NCI-H128 (cell line): ENCODE results near the gene HIGD2B.
"Not testable (repeated sequence)": the region's sequence is repeated elsewhere in the genome, so short reads cannot be mapped to it uniquely, and the experiment has no call there.

Experiments
- DNase-seq: peaks from one replicate; lab custom pipeline; 2025; ENCODE audit not compliant: unreplicated experiment; lab: John Stamatoyannopoulos, UW

HIGD2B gene

DNA sequence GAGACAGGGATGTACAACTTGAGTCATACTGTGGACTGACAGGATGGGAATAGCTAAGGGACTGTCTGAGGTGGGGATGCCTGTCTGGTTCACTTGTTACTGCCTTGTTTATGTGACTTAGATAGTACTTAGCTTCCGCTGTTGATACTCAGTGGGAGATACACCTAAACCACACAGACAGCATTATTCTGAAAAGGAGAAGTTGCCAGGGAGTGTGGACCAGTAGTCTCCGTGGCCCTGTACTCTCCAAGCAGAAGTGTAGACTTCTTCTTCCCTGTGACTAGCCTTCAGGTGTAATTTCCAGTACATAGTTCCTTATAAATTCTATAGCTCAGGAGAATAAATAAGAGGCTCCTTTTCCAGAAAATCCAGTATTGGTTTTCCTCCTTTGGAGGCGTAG lies 5.1 kb downstream of the HIGD2B start:
- DNase-seq: no peak

DNA sequence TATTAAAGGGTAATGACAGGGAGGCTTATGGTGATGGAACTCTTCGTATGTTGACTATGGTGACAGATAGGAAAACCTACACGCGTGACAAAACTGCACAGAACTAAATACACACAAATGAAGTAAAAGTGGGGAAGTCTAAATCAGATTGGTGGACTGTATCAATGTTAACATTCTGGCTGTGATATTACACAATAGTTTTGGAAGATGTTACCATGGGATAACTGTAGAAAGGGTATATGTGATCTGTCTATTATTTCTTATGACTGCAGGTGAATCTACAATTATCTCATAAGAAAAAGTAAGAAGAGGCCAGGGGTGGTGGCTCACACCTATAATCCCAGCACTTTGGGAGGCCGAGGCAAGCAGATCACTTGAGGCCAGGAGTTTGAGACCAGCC lies 9.1 kb downstream of the HIGD2B start:
- no peak for DNase-seq

DNA sequence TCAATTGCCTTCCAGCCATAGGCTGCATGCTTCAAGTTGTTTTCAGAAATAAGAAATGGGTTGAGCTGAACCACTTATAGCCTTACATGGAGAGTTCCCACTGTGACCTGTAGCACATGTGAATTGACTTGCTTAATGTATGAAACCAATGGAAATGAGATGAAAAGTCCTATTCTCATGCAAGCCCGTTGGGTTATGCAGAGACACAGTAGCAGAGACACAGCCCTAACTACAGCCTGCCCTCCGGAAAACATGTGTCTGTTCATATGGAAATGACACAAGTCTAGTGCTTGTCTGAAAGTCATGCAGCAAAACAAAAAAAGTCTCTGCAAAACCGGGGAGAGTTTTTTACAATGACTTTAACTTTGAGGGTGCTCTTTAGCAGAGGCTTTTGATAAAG lies 14.5 kb downstream of the HIGD2B start:
- no peak for DNase-seq

DNA sequence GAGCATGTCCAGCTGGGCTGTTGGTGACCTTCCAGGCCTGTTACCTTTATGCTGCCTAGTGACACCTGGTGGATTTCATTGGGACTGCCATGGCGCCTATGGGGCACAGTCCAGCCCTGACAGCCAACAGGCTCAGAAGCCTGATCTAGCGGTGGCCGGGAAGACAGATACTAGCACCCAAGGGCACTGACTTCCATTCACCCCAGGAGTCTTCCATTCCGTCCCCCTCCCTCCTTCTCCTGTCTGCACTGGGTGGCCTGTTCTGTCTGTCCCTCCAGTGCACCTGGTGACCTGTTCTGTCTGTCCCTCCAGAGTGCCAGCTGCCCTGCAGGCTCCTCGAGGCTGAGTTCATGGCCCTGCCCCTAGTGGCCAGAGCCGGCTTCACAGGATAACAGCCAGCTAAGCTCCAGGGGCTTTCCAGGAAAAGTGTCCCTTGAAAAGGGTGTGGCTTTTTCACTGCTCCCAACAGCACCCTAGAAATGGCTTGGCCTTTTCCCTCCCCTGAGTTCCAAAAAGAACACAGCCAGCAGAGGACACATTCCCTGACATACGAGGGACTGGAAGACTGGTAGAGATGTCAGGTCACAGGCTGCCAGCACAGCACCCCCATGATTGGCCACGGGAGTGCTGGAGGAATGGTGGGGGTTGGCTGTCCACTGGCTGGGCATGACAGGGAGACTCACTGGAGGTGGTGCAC lies 15.2 kb downstream of the HIGD2B start:
- not testable (repeated sequence) for DNase-seq

- DNase-seq: not testable (repeated sequence)
These were observed 16.2 kb downstream of the HIGD2B start for GRCh38 chr15:72669803-72670202.

DNA sequence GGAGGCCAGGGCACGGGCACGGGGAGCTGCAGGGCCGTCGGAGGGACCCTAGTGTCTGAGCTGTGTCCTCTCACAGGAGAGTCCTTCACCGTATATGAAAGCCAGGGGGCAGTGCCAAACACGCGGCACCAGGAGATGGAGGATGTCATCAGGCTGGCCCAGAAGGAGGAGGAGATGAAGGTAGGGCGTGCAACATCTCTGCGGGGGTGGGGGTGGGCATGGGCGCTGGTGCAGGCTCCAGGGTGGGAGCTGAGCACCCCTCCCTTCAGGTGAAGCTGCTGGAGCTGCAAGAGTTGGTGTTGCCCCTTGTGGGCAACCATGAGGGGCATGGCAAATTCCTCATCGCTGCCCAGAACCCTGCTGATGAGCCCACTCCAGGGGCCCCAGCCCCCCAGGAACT lies 20.3 kb downstream of the HIGD2B start:
- DNase-seq: not testable (repeated sequence)

- DNase-seq: not testable (repeated sequence)
These were observed 22.1 kb downstream of the HIGD2B start for GRCh38 chr15:72663931-72664330.

DNA sequence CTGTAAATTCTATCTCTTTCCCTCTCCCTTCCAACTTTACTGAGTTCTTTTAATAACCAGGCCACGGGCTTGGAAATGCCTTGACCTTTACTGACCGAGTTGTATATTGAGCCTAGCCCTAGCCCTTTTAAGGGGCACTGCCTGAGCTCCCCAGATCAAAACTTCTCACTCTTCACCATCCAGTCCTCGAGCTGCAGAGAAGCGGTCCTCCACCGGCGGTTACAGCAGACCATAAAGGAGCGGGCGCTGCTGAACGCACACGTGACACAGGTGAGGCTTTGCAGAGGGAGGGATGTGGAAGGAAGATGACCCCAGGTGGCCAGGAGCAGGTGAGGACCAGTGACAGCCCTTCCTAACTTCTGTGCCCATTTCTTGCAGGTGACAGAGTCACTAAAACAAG lies 24.9 kb downstream of the HIGD2B start:
- not testable (repeated sequence) for DNase-seq

GRCh38 chr15:72656014-72656413 lies 30.0 kb downstream of the HIGD2B start:
- not testable (repeated sequence) for DNase-seq

DNA sequence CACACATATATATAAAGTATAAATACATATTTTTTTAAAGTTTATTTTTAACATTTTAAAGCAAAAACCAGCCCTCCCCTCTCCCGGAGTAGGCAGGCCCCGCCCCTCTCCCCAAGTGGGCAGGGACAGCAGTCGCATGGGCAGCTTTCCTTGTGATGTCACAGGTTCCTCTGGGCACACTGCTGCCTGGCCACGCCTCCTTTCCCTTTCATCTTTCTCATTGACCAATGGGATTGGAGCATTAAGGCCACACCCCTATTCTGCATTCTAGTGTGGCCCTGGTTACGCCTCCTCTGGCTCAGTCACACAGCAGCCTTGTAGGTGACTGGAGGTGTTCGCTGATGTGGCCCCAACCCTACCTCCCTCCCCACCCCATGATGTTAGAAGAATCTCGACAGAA lies 31.6 kb downstream of the HIGD2B start, which contains the start of gene GOLGA6B:
Gene GOLGA6B (plus strand): TSS at position 301 of the 400 bp plus-strand sequence. CDS start 41 bp downstream, at position 342.
- DNase-seq: not testable (repeated sequence)

GRCh38 chr15:72648631-72649253 lies 37.2 kb downstream of the HIGD2B start:
- DNase-seq: not testable (repeated sequence)

GRCh38 chr15:72642271-72642670 lies 43.7 kb downstream of the HIGD2B start:
- DNase-seq: not testable (repeated sequence)

DNA sequence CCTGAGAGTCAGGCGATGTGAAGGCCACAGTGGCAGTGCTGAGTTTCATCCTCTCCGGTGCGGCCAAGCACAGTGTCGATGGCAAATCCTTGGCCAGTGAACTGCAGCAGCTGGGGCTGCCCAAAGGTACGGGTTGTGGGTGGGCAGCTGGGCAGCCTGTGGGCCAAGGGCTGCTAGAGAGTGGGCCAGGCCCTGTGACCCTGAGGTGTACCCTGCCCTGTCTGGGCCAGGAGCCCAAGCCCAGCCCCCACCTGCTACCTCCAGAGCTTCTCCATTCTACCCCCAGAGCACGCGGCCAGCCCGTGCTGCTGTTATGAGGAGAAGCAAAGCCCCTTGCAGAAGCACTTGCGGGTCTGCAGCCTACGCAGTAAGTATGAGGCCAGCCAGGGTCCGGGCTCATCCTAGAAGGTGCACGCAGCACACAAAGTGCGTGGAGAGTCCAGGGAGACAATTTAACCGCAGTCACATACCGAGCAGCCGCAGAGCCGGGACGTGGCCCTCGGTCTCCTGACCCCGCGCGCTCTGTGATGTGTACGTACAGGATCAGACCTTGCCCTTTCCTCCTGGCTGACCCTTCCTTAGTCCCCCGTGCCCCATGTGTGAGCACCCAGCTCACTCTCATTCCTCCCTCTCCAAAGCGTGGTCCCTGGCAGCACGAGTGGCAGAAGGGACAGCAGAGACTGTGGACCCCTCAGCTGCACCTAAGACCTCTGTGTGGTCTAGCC lies 46.1 kb downstream of the HIGD2B start:
- DNase-seq: not testable (repeated sequence)

DNA sequence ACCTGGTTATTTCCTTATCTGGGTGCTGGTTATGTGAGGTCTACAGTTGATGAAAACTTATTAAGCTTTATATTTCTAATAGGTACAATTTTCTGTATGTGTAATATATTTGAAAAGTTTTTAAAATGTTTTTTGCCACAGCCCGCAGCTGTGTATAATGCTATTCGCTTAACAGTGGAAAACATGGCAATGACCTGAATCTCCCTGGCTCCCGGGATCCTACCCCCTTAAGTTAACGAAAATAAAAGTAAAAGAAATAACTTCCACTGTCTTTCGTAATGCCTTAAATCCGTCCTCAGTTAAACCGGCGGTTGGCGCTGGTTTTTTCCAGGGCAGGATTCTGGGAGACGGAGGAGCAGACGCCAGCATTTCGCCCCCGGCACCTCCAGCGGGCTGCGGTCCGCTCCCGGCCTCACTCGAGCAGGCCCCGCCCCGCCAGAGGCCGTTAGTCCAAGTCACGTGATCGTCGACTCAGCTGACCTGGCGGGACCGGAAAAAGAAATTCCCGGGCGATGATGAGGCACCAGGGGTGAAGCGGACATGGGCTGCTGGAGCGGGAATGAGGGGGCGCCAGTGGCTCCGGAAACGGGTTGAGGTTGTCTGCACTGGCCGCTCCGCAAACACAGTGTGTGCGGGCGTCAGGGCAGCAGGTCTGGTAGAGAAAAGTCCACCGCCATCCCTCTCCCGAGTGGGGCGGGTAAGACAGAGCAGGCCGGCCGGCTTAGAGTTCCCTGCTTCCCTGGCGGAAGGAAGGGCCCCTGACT lies 49.3 kb downstream of the HIGD2B start:
- DNase-seq: not testable (repeated sequence)

DNA sequence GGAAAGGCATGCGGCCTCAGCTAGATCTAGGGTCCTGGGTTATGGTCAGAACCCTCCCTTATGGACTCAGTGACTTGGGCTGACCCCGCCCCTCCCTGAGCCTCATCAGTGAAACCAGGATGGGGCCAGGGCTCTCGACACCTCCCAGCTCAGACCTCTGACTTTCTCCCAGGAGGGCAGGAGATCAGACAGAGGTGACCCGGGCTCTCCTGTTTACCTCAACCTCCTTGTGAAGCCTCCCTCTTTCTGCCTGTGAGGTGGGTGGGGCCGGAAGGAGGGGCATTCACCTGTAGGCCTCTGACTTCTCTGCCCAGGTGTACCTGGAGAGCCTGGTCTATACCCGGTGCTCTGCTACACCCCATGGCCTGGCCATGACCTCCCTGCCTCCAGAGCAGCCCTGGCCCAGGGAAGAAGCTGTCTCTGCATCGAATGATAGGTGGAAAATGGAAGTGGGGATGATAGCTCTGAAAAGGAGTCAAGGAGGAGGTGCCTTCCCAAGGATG lies 56.9 kb downstream of the HIGD2B start:
- DNase-seq: not testable (repeated sequence)

DNA sequence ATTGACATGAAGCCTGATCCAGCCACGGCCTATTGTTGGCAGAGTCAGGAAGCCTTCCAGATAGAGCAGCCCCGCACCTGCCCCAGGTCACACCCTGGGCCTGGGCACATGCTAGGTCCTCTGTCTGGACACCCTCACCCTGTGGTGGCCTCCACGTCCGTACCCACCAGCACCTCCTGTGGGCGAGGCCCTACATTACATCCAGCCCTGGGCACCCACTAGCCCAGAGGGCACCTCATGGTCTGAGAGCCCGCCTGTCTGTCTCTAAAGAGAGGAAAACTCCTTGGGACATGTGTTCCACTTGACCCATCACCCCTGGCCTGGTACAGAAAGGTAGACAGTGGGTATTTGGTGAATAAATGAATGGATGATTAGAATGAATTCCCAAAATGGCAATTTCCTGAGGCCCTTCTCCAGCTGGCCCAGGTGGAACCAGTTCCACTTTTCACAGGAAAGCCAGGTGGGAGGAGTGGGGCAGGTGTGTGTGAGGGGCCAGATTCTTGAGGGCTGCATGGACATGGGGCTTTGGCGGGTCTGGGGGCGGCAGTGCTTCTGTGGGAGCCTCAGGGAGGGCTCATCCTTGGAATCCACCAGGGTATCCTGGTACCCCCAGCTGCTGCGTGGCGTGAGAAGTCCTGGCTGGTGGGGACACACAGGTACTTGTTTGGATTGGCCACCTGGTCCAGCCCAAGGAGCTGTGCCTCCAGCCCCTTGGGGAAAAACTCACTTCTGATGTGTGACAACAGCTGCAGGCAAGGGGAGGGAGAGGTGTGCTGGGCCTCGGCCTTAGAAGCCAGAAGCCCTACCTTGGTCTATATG lies 57.5 kb downstream of the HIGD2B start:
- DNase-seq: not testable (repeated sequence)

DNA sequence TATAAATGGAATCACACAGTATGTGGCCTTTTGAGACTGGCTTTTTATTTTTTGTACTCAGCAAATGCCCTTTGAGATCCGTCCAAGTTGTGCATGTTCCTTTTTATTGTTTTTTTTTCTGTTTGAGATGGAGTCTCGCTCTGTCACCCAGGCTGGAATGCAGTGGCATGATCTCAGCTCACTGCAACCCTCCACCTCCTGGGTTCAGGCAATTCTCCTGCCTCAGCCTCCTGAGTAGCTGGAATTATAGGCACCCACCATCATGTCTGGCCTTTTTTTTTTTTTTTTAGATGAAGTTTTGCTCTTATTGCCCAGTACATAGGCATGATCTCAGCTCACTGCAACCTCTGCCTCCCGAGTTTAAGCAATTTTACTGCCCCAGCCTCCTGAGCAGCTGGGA lies 59.8 kb downstream of the HIGD2B start:
- DNase-seq: not testable (repeated sequence)
